ENCODE data around the gene PADI3.
A peak's percentile ranks its signal among the peaks of the same experiment; 100 is the strongest.

Gene PADI3

GRCh38 chr1:17248781-17249180, at the start of gene PADI3:
PADI3 (plus strand) TSS chr1:17249098; CDS start chr1:17249138, 40 bp downstream.
- DNase-seq (ENCODE audit: low read depth) = no peak

GRCh38 chr1:17199267-17200044, 49.4 kb upstream of the PADI3 start:
- no peak for DNase-seq (ENCODE audit: low read depth)

- no peak for DNase-seq (ENCODE audit: low read depth)
Observed at GRCh38 chr1:17200246-17200645, 48.7 kb upstream of the PADI3 start.

- DNase-seq (ENCODE audit: low read depth) = no peak
Observed at GRCh38 chr1:17200756-17201155, 48.1 kb upstream of the PADI3 start.

GRCh38 chr1:17201201-17202021, 47.5 kb upstream of the PADI3 start:
- no peak for DNase-seq (ENCODE audit: low read depth)

- DNase-seq (ENCODE audit: low read depth) = no peak
Observed at GRCh38 chr1:17204546-17205440, 44.1 kb upstream of the PADI3 start, which contains the start of gene PADI1. PADI1 (plus strand) TSS chr1:17205128; CDS start chr1:17205218, 90 bp downstream.

GRCh38 chr1:17205652-17206051, 43.2 kb upstream of the PADI3 start:
- DNase-seq (ENCODE audit: low read depth) = no peak

- DNase-seq (ENCODE audit: low read depth) = no peak
Observed at GRCh38 chr1:17206196-17206595, 42.7 kb upstream of the PADI3 start.

- no peak for DNase-seq (ENCODE audit: low read depth)
Observed at GRCh38 chr1:17207046-17207445, 41.9 kb upstream of the PADI3 start.

GRCh38 chr1:17207540-17207939, 41.4 kb upstream of the PADI3 start:
- no peak for DNase-seq (ENCODE audit: low read depth)

GRCh38 chr1:17207966-17208418, 40.9 kb upstream of the PADI3 start:
- DNase-seq (ENCODE audit: low read depth) = no peak

- DNase-seq (ENCODE audit: low read depth) = no peak
Observed at GRCh38 chr1:17208546-17208945, 40.4 kb upstream of the PADI3 start.

- DNase-seq (ENCODE audit: low read depth) = no peak
Observed at GRCh38 chr1:17209430-17209829, 39.5 kb upstream of the PADI3 start.

- DNase-seq (ENCODE audit: low read depth) = no peak
Observed at GRCh38 chr1:17210176-17210575, 38.7 kb upstream of the PADI3 start.

- DNase-seq (ENCODE audit: low read depth) = no peak
Observed at GRCh38 chr1:17211377-17211776, 37.5 kb upstream of the PADI3 start.

- no peak for DNase-seq (ENCODE audit: low read depth)
Observed at GRCh38 chr1:17212009-17212408, 36.9 kb upstream of the PADI3 start.

- DNase-seq (ENCODE audit: low read depth) = peak; percentile 37
Observed at GRCh38 chr1:17212487-17213121, 36.3 kb upstream of the PADI3 start.

GRCh38 chr1:17213148-17213781, 35.6 kb upstream of the PADI3 start:
- DNase-seq (ENCODE audit: low read depth) = no peak

- no peak for DNase-seq (ENCODE audit: low read depth)
Observed at GRCh38 chr1:17213782-17214148, 35.1 kb upstream of the PADI3 start.

- DNase-seq (ENCODE audit: low read depth) = no peak
Observed at GRCh38 chr1:17214876-17215544, 33.9 kb upstream of the PADI3 start.

- DNase-seq (ENCODE audit: low read depth) = no peak
Observed at GRCh38 chr1:17215545-17215890, 33.4 kb upstream of the PADI3 start.
